Subcutaneous adipose tissue (tissue), 4 donors: ENCODE results near the gene C17orf78. TPM values are rescaled to one million over a fixed set of nuclear protein-coding genes. Genes with fewer than 3 reads are reported as not detected.

ENCODE experiments used
- total RNA-seq, 4 donors: library from RNA; depleted of rRNA; stranded (reverse); fragments of >200 nt; gene quantifications; one replicate each; pipeline ENCODE4 v1.1.0, GENCODE V29; 2016
- TF ChIP-seq, protein P1 (sequence below): fragments of 450-650 bp; IDR thresholded peaks from one replicate; pipeline ENCODE4 v1.5.1; 2016; ENCODE audit warnings: low read depth, mild to moderate bottlenecking, control low read depth, antibody characterized with exemption, moderate library complexity

The C17orf78 gene
- total RNA-seq, 4 donors from 2014 or later = not detected

DNA sequence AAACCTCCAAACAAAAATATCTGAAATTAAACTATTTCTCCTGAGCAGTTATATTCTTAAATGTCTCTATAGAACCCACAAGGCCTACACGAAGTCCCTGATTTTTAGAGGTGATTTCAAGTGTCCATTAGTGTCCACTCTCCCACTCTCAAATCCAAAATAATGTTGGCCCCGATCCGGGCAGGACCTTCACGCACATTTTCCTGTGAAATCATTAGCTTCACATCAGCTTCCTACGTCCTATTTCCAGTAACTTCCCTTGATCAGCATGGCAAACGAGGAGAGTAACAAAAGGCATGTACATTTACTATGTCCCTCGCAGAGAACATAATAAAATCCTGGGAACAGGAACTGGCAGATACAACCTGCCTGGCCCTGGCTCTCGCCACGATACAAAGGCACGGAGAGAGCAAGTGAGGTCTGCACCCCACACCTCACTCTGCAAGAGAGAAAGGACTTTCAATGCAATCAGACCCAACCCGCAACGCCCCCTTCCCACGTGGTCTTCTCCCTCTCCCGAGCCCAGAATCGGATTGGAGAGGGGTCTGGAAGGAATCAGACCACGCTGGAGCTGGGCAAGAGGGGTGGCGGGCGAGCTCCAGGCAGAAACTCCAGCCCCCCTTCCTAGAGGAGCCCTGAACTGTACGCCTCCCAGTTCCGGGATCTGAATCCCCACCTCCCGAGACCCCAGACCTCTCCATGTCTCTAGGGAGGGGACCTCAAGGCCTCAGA is 17.5 kb upstream of the C17orf78 start:
- TF ChIP-seq, protein P1, sequence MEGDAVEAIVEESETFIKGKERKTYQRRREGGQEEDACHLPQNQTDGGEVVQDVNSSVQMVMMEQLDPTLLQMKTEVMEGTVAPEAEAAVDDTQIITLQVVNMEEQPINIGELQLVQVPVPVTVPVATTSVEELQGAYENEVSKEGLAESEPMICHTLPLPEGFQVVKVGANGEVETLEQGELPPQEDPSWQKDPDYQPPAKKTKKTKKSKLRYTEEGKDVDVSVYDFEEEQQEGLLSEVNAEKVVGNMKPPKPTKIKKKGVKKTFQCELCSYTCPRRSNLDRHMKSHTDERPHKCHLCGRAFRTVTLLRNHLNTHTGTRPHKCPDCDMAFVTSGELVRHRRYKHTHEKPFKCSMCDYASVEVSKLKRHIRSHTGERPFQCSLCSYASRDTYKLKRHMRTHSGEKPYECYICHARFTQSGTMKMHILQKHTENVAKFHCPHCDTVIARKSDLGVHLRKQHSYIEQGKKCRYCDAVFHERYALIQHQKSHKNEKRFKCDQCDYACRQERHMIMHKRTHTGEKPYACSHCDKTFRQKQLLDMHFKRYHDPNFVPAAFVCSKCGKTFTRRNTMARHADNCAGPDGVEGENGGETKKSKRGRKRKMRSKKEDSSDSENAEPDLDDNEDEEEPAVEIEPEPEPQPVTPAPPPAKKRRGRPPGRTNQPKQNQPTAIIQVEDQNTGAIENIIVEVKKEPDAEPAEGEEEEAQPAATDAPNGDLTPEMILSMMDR = no peak

DNA sequence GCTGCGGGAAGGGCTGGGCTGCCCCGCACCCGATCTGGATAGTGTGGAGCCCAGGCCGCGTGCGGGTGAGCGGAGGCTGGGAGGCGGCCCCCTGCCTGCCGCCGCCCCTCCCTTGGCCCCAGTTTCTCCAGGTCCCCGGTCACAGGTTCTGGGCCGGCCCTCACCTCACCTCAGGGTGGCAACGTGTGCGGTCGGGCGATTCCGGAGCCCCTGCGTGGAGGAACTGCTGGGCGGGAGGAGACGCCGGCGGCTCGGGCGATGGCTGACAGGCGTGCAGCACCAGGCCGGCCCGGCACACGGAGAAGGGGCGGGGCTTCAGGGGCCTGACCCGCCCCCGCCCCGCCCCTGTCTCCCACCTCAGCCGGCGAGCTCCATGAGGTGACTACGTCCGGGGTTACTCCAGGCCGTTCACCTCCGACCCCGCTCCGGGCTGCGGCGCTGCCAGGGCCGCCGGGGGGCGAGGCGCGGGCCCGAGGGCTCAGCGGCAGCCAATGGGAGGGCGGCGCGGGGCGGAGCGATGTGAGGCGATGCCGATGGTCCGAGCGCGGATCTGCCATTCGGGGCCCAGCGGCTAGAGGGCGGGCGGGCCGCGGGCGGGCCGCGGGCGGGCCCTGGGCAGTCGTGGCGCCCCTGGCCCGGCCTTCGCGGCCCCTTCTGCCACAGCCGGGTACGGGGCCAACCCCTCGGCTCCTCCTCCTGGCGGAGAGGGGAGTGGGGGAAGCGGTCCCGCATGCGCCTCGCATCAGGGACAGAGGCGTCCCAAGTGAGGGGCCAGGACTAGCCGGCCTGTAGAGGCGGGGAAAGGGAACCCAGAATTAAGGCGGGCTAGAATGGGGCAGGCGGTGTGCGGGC is 16.7 kb upstream of the C17orf78 start:
- TF ChIP-seq, protein P1 = no peak

DNA sequence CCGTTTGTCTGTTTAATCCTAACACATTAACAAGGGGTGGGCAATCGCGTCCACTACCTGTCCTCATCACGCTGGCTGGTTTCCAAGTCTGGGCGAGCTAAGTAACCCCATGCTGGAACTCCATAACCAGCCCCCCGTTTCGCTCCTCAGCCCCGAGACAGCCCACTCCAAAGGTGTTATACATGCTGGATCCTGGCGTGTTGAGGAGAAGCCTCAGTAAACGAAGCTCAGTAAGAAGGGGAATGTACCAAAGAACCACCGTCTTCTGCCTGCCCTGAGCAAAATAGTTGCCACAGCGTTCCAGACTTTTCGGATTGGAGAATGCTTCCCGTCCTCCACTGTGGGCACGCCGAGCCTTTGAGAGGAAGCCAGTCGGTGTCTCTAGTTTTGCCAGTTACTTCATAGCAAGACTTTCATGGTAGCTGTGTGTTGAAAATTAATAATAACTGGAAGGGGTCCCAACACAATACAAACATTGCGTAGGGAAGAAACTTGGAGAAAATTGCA is 16.1 kb upstream of the C17orf78 start:
- TF ChIP-seq, protein P1 = no peak

DNA sequence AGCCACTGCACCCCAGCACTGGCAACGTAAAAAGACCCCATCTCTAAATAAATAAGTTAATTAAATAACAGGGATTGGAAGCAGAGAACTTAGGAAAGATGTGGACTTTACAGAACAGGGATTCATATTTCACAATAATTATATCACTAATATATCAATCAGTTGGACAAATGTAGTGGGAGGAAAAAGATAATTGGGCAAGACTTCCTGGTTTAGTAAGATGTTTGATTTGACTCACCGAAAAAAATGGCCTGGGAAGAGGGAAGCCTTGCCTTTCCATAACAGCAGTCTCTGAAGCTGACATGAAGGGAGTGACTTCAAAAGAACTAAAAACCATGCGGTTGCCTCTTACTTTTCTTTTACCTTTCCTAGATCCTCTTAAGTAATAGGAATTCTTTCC is 15.2 kb upstream of the C17orf78 start:
- TF ChIP-seq, protein P1 = no peak

DNA sequence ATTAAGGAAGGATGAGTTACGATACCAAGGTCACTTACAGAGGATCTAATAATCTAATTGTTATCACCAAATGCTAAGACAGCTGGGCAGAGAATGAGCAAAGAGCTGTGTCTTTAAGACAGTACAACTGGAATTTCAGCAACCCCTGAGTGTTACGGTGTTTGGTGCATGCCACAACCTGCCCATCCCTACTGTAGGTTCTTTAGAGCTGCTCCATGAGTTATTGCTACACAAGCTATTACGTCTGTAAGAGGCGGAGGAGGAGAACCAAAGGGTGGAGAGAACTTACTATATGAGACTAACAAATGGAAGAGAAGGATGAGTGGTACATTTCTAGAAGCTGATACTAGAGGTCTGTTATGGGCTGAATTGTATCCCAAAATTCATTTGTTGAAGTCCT is 14.2 kb upstream of the C17orf78 start:
- TF ChIP-seq, protein P1 = no peak

DNA sequence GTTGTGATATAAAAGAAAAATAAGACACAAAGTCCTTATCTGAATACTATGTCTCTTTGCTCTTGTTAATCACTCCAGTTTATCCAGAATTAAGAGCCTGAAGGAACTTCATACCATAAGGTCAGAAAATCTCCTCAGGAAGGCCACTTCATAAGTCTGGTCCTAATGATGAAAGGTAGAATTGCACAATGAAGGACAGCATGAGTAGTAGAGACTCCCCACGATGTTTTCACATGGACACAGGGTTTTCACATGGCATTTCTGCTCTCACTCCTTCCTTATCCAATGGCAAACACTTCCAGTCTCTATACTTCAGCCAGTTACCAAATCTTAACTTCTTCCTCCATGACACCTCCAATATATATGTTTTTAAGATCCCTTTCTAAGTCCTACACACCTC is 10.2 kb upstream of the C17orf78 start:
- TF ChIP-seq, protein P1 = no peak

DNA sequence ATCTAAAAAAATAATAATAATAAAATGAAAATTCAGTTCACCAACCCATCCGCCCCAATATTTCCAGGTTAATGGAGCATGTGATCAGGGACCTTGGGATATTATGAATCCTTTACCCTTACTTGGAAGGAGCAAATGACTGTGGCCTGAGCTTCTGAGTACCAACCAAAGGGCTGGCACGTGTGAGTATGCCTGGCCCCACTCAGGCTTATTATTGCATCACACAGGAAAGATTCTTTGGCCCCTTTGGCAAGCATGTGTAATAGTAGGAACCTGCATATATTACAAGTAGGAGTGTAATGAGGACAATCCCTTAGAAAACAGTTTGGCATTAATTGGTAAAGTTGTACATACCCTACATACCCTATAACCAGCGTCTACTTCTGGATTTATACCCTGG is 7.2 kb upstream of the C17orf78 start:
- TF ChIP-seq, protein P1 = no peak
